ENCODE measurements around the gene PRR20G.

- no peak for TF ChIP-seq CTCF (IDR thresholded peaks at IDR 0.05; ENCODE audit: poor library complexity)
- TF ChIP-seq EZH2 (IDR thresholded peaks at IDR 0.05; ENCODE audit: borderline replicate concordance): no peak
Measured at GRCh38 chr3:127261925-127262324, 25.9 kb downstream of the PRR20G start.
